ENCODE results near the gene CACNA1F. TPM values are rescaled to one million over a fixed set of nuclear protein-coding genes. Genes with fewer than 3 reads are reported as not detected.
A peak's percentile ranks its signal among the peaks of the same experiment; 100 is the strongest.

Gene CACNA1F
- total RNA-seq, 2 experiments from 2014 or later: 0.12 to 0.33 TPM

DNA sequence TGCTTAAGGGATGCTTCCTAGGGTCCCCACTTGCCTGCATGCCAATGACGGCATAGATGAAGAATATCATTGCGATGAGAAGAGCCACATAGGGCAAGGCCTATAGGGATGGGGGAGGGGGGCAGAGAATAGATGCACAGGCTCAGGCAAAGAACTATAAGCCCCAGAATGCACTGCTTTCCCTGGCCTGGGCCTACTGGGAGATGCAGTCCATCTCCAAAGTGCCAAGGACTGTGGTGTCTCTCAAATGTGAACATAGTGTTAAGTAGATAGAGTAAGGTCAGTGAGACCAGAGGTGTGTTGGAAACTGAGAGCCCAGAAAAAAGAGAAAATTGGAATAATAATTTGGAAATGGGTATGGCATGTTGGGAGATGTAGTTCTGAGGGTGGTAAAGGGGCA is 20.9 kb downstream of the CACNA1F start:
- H3K9me3 Mint-ChIP-seq: no peaks in the 10 kb centered on the region
- ChIA-PET POLR2A (no interaction called here), CTCF (no interaction called here)
- no peaks in the 10 kb centered on the region for H3K4me1 Mint-ChIP-seq
- DNase-seq: no peak
- no peaks in the 10 kb centered on the region for H3K36me3 Mint-ChIP-seq (ENCODE audit: low read depth)
- H3K27me3 Mint-ChIP-seq: no peaks in the 10 kb centered on the region
- no peak overlapping the region for H3K4me3 Mint-ChIP-seq
- H3K27ac Mint-ChIP-seq: no peak overlapping the region

GRCh38 chrX:49211074-49211473 is 22.1 kb downstream of the CACNA1F start:
- ChIA-PET POLR2A (no interaction called here), CTCF (no interaction called here)
- Mint-ChIP-seq H3K27me3 (no peaks in the 10 kb centered on the region), H3K4me3 (no peak overlapping the region), H3K27ac (no peak overlapping the region), H3K4me1 (no peaks in the 10 kb centered on the region), H3K36me3 (ENCODE audit: low read depth) (no peaks in the 10 kb centered on the region), H3K9me3 (no peaks in the 10 kb centered on the region)
- no peak for DNase-seq

DNA sequence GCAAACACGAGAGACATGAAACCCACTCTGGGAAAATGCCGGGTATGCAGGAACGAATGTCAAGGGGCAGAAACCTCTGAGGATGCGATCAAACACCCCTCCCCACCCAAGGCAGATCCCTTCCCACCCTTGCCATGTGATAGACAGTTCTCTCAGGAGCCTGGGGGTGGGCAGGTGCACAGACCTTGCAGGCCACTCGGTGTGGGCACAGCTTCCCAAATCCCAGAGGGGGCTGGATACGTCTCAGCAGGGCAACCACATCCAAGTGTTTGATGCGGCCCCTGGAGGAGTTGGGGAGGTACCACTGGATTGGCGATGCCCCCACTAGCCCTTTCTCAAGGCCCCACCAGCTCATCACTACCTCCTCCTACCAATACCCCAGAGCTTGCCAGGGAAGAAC is 22.7 kb downstream of the CACNA1F start:
- H3K4me1 Mint-ChIP-seq: no peaks in the 10 kb centered on the region
- ChIA-PET POLR2A (no interaction called here), CTCF (no interaction called here)
- DNase-seq: no peak
- no peak overlapping the region for H3K4me3 Mint-ChIP-seq
- no peaks in the 10 kb centered on the region for H3K36me3 Mint-ChIP-seq (ENCODE audit: low read depth)
- no peaks in the 10 kb centered on the region for H3K27me3 Mint-ChIP-seq
- H3K9me3 Mint-ChIP-seq: no peaks in the 10 kb centered on the region
- H3K27ac Mint-ChIP-seq: no peak overlapping the region

- Mint-ChIP-seq H3K27ac (no peak overlapping the region), H3K9me3 (no peaks in the 10 kb centered on the region), H3K27me3 (no peaks in the 10 kb centered on the region), H3K4me3 (no peak overlapping the region), H3K4me1 (no peaks in the 10 kb centered on the region), H3K36me3 (ENCODE audit: low read depth) (no peaks in the 10 kb centered on the region)
- no peak for DNase-seq
- ChIA-PET CTCF (no interaction called here), POLR2A (no interaction called here)
Observed at GRCh38 chrX:49209434-49210251, 23.5 kb downstream of the CACNA1F start.

DNA sequence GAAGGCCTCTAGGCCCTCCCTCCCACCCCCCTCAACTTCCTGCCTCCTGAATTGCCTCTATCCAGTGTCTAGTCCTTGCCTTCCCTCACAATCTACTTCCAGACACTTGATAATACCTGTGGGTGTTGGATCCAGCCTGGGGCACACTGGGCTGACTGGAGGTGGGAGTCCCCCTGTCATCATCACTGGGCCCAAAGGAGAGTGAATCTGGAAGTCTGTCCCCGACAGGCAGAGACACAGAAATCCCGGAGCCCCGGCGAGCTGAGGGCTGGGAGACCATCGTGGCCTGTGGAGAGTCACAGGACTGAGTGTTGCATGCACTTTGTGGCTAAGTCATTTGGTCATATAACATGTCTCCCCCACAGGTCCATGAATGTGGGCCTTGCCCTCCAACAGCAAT is 24.7 kb downstream of the CACNA1F start:
- no peak for DNase-seq
- ChIA-PET CTCF (interaction anchor here (1.3 kb wide), 1 partner anchor 15 kb away, joined by 3 read pairs; no protein-coding TSS in a partner anchor), POLR2A (no interaction called here)
- no peak overlapping the region for H3K4me3 Mint-ChIP-seq
- no peak overlapping the region for H3K27ac Mint-ChIP-seq
- no peaks in the 10 kb centered on the region for H3K36me3 Mint-ChIP-seq (ENCODE audit: low read depth)
- no peaks in the 10 kb centered on the region for H3K27me3 Mint-ChIP-seq
- H3K9me3 Mint-ChIP-seq: no peaks in the 10 kb centered on the region
- no peaks in the 10 kb centered on the region for H3K4me1 Mint-ChIP-seq

- no peak overlapping the region for H3K27ac Mint-ChIP-seq
- no peaks in the 10 kb centered on the region for H3K27me3 Mint-ChIP-seq
- no peaks in the 10 kb centered on the region for H3K4me1 Mint-ChIP-seq
- ChIA-PET CTCF (no interaction called here), POLR2A (no interaction called here)
- H3K4me3 Mint-ChIP-seq: no peak overlapping the region
- no peak for DNase-seq
- no peaks in the 10 kb centered on the region for H3K9me3 Mint-ChIP-seq
- H3K36me3 Mint-ChIP-seq (ENCODE audit: low read depth): no peaks in the 10 kb centered on the region
Observed at GRCh38 chrX:49206543-49206942, 26.6 kb downstream of the CACNA1F start.

DNA sequence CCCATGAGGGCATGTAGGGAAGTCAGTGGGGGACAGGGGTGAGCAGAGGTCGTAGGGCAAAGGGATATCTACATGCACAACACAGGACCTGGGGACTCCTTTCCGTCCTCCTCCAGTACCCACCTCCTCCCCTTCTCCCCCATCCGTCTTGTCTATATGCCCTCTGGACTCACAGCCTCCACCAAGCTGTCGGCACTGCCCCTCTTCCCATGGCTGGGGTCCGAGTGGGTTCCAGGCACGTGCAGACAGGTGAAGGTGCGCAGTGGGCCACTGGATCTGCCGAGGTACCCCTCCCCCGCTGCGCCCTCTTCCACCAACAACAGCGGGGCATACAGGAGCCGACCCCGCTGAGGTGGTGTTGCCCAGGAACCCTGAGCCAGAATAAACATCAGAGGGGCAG is 27.7 kb downstream of the CACNA1F start:
- DNase-seq: no peak
- Mint-ChIP-seq H3K9me3 (no peaks in the 10 kb centered on the region), H3K27me3 (no peaks in the 10 kb centered on the region), H3K4me1 (peaks cover 3% of the 10 kb centered on the region), H3K4me3 (no peak overlapping the region), H3K27ac (no peak overlapping the region), H3K36me3 (ENCODE audit: low read depth) (no peaks in the 10 kb centered on the region)
- CTCF ChIA-PET: interaction anchor here (1.4 kb wide), 1 partner anchor 23 kb away, joined by 4 read pairs; no protein-coding TSS in a partner anchor
- POLR2A ChIA-PET: no interaction called here

- Mint-ChIP-seq H3K9me3 (no peaks in the 10 kb centered on the region), H3K4me1 (peaks cover 4% of the 10 kb centered on the region), H3K27me3 (no peaks in the 10 kb centered on the region), H3K27ac (no peak overlapping the region), H3K36me3 (ENCODE audit: low read depth) (no peaks in the 10 kb centered on the region), H3K4me3 (no peak overlapping the region)
- CTCF ChIA-PET: interaction anchor here (1.4 kb wide), 1 partner anchor 24 kb away, joined by 4 read pairs; no protein-coding TSS in a partner anchor
- no peak for DNase-seq
- POLR2A ChIA-PET: no interaction called here
Observed at GRCh38 chrX:49204709-49205108, 28.4 kb downstream of the CACNA1F start.

DNA sequence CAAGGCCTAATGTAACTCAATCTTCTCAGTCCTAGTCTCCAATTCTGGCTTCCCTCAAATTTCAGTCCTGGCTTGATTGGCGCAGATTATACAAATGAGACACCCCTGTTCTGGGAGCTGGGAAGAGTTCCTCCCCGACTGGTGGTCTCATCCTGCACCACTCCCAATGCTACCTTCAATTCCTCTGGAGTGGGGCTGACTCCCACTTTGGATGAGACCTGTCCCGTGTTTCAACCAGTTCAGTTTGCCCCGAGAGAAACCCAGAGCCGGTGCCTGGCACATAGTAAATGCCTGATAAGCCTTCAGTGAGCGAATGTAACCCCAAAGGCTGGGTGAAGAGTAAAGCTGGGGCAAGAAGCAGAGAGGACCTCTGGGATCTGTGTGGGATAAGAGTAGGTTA is 29.1 kb downstream of the CACNA1F start:
- POLR2A ChIA-PET: no interaction called here
- H3K27ac Mint-ChIP-seq: no peak overlapping the region
- CTCF ChIA-PET: no interaction called here
- no peaks in the 10 kb centered on the region for H3K27me3 Mint-ChIP-seq
- H3K36me3 Mint-ChIP-seq (ENCODE audit: low read depth): no peaks in the 10 kb centered on the region
- peaks cover 5% of the 10 kb centered on the region for H3K4me1 Mint-ChIP-seq
- DNase-seq: no peak
- no peaks in the 10 kb centered on the region for H3K9me3 Mint-ChIP-seq
- no peak overlapping the region for H3K4me3 Mint-ChIP-seq

GRCh38 chrX:49203536-49203935 is 29.6 kb downstream of the CACNA1F start:
- Mint-ChIP-seq H3K9me3 (no peaks in the 10 kb centered on the region), H3K36me3 (ENCODE audit: low read depth) (no peaks in the 10 kb centered on the region), H3K4me3 (no peak overlapping the region), H3K27ac (no peak overlapping the region), H3K27me3 (no peaks in the 10 kb centered on the region), H3K4me1 (peaks cover 10% of the 10 kb centered on the region)
- no peak for DNase-seq
- POLR2A ChIA-PET: no interaction called here
- CTCF ChIA-PET: no interaction called here

DNA sequence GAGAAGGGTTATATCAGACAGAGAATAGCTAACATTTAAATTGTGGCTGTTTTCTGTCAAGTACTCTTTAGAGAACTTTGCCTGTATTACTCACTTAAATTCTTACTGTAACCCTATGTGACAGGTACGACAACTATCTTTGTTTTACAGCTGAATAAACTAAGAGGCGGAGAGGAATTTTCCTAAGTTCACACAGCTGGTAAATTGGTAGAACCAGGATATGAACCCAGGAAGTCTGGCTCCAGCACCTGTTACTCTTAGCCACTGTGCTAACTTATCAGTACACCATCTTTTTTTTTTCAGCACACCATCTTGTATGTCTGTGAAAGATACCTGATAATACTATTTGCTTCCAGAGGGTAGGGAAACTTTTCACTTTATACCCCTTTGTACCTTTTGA is 31.1 kb downstream of the CACNA1F start:
- POLR2A ChIA-PET: no interaction called here
- H3K9me3 Mint-ChIP-seq: no peaks in the 10 kb centered on the region
- no peaks in the 10 kb centered on the region for H3K36me3 Mint-ChIP-seq (ENCODE audit: low read depth)
- peaks cover 18% of the 10 kb centered on the region for H3K4me1 Mint-ChIP-seq
- H3K4me3 Mint-ChIP-seq: no peak overlapping the region
- H3K27ac Mint-ChIP-seq: no peak overlapping the region
- CTCF ChIA-PET: interaction anchor here (0.6 to 1.0 kb wide), 2 partner anchors 9 to 17 kb away, joined by 3 read pairs; no protein-coding TSS in a partner anchor
- peaks cover 6% of the 10 kb centered on the region for H3K27me3 Mint-ChIP-seq
- no peak for DNase-seq

DNA sequence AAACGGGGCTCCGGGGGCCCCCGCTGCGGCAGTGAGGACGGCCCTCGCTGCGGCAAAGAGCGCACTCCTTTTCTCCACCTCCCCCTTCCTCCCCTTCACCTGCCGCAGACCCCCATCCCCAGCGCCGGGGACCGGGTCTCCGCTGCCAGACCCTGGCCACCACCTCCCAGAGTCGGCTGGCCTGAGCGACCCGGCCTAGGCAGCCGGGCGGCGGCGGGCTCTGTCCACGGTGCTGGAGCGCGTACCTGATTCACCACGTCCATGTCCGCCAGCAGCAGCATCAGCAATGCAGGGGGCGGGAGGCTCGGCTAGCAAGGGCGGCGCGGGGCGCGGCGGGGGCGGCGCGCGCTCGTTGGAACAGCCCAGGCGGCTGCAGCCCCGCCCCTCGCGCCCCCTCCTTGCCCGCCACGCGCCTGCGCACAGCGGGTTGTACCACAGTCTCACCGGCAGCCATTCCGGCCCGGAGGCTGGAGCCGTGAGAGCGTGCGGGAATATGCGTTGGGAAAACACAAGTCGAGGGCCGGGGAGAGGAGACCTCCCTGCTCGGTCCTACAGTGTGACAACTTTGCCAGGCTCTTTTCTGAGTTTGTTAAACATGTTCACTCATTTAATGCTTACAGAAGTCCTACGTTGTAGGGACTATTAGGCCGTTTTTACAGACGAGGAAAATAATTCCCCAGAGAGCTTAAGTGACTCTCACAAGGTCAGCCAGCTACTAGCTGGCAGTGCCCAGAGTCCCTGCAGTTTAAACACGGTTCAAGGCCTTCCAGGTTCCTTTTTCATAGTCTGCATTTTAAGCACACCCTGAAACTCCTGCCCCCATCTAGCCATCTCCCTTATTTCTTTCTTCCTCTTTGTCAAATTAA is 33.0 kb downstream of the CACNA1F start, which contains the start of gene SYP:
Gene SYP (minus strand): TSS at position 288 of the 866 bp plus-strand sequence. CDS start 7 bp downstream, at position 281.
- Mint-ChIP-seq H3K27me3 (peaks cover 6% of the 10 kb centered on the region), H3K4me1 (peaks cover 20% of the 10 kb centered on the region), H3K36me3 (ENCODE audit: low read depth) (no peaks in the 10 kb centered on the region), H3K9me3 (no peaks in the 10 kb centered on the region), H3K27ac (no peak within 1 kb of the TSS), H3K4me3 (peak within 1 kb of the TSS; percentile 40)
- POLR2A ChIA-PET: no interaction called here
- DNase-seq: peak; percentile 85
- CTCF ChIA-PET: no interaction called here

GRCh38 chrX:49199315-49199595 is 33.9 kb downstream of the CACNA1F start:
- POLR2A ChIA-PET: no interaction called here
- H3K27me3 Mint-ChIP-seq: peaks cover 6% of the 10 kb centered on the region
- H3K36me3 Mint-ChIP-seq (ENCODE audit: low read depth): no peaks in the 10 kb centered on the region
- no peaks in the 10 kb centered on the region for H3K9me3 Mint-ChIP-seq
- CTCF ChIA-PET: no interaction called here
- no peak overlapping the region for H3K27ac Mint-ChIP-seq
- H3K4me3 Mint-ChIP-seq: peak overlapping the region; percentile 32
- peaks cover 23% of the 10 kb centered on the region for H3K4me1 Mint-ChIP-seq
- no peak for DNase-seq

All from activated CD4-positive, alpha-beta T cell treated with anti-CD3 and anti-CD28 coated beads, Interleukin-2, amount 10 ng/mL, durations not matched to agents 7 days and 5 days (primary cell).